NCI-H1436 treated with DMSO at 0.1 percent for 48 hours (cell line): ENCODE measurements around the gene MACROH2A1.

Experiments used
- DNase-seq: peaks from one replicate; lab custom pipeline; 2025; lab: John Stamatoyannopoulos, UW

MACROH2A1 gene

GRCh38 chr5:135396459-135397055 is 2.5 kb downstream of the MACROH2A1 start:
- no peak for DNase-seq

DNA sequence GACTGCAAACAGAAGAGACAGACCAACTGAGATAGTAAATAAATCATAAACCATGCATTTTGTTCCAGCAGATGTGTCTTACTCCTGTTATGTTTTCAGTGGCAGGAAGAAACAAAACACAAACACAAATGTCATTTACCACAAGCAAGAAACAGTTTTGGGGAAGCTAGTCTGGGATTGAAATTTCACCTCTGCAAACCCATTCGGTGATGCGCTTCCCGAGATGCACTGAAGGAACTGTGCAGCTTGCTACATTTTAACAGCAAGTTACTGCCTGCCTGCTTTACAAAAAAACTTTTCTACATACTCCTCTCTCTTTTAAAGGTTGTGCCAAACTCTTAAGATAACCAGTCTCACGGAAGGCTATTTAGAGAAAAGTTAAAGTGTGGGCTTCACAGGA is 3.2 kb downstream of the MACROH2A1 start:
- no peak for DNase-seq

DNA sequence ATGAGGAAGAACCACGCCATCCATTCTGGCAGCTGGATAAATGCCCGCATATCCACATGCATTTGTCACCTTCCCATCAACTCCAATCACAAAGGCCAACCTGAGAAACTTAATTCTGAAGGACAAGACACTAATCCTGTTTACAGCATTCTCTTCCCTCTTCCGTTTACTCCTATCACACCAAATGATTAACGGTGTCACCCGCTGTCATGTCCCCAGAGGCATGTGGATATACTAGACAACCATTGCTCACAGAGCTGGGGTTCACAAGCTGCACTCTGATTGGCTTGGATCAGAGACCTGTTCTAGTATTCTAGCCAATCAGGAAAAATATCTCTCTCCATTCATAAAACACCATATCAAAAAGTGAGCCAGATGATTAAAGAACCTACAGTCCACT is 3.6 kb downstream of the MACROH2A1 start:
- DNase-seq: no peak

GRCh38 chr5:135394095-135394494 is 4.9 kb downstream of the MACROH2A1 start:
- no peak for DNase-seq

DNA sequence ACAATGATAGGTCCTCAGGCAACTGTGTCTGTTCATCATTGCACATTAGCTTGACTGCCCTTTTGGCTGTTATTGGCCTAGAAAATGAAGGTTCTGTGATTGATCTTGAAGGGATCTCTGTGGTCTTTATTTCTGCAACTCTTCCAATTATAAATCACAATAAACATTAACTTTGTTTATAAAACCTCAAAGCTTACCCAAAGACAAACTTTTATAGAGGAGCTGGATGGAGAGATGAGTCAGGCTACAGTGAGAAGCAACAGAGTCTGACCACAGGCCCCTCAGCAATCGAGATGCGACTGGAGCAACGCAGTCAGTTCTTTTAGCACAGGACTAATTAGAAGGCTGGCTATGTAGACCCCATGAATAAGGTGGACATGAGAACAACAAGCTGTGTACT is 5.3 kb downstream of the MACROH2A1 start:
- no peak for DNase-seq

DNA sequence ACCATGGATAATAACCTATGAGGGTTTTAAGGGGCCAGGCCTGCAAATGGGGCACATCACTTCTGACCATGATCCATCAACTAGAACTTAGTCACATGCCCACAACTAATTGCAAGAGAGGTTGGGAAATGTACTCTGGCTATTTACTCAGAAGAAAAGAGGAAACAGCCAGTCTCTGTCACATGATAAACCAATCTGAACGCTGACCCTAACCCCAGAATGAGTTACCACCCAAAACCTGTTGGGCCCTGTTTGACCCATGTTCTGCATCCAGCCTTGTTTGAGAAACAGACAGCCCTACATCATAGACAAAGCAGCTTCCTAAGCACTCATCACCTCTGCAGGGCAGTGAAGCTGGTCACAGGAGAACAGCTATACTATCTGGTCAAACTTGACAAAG is 5.8 kb downstream of the MACROH2A1 start:
- no peak for DNase-seq

- no peak for DNase-seq
These were observed 6.8 kb downstream of the MACROH2A1 start for GRCh38 chr5:135392256-135392655.

- DNase-seq: no peak
These were observed 7.2 kb downstream of the MACROH2A1 start for GRCh38 chr5:135391869-135392255.

- no peak for DNase-seq
These were observed 7.7 kb downstream of the MACROH2A1 start for GRCh38 chr5:135391116-135391868.

GRCh38 chr5:135388860-135389435 is 10.1 kb downstream of the MACROH2A1 start:
- no peak for DNase-seq

DNA sequence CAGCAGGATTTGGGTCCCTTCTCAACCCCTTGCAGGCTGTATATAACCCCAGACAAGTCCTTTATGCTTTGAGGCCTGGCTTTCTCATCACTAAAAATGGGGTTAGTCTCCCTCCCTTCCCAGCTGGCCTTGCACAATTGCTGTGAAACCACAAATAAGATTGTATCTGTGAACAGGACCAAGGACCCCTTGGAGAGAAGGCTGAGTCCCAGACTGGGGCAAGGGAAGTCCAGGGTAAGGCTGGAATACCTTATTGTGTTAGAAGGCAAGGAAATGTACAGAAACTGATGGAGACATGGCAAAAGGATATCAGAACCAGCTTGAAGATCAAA is 11.4 kb downstream of the MACROH2A1 start:
- no peak for DNase-seq

DNA sequence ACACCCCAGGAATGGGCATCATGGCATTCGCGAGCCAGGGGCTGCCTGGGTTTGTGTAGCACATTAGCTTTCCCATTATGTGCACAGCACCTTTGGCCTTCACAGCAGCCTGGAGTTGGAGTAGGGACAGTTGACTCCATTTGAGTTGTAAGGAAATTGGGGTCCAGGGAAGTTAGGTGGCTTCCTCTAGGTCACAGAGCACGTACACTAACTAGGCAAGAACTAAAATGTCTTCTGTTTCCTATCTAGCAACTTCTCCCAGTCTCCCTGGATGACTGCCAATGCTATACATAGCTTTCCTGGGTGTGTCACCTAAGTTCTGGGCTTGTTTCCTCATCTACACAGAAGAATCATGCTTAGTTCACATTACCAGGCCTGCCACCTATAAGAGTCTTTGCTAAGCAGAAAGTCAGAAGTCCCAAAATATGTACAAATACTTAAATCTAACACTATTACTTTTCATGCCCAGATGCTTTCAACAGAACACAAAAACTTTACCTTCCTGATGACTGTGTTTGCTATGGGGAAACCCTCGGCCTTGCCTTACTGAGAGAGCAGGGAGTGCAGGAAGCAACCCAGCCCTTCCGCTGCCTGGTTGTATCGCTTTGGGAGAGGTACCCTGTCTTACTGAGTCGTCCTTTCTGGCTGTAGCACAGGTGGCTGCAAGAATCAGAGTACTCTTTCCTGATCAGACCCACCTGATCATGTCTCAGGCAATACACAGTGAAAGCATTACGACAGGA is 12.0 kb downstream of the MACROH2A1 start:
- DNase-seq: no peak

DNA sequence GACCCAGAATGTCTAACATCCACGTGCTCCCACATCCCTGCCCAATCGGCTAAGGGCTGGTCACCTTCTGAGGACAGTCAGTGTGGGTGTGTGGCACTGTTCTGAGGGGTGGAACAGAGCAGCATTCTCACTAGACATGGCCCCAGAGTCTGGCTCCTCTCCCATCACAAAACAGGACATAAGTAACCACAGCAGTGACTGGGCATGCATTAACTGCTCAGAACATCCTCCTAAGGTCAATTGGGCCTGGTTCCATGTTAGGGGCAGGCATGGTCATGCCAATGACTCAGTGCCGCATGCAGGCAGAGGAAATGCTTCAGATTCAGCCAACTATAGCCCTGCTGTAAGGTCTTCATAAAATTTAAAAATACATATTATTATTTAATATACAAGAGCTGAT is 12.9 kb downstream of the MACROH2A1 start:
- DNase-seq: no peak

- DNase-seq: no peak
These were observed 13.5 kb downstream of the MACROH2A1 start for GRCh38 chr5:135385576-135385975.

- DNase-seq: no peak
These were observed 14.1 kb downstream of the MACROH2A1 start for GRCh38 chr5:135384898-135385297.

DNA sequence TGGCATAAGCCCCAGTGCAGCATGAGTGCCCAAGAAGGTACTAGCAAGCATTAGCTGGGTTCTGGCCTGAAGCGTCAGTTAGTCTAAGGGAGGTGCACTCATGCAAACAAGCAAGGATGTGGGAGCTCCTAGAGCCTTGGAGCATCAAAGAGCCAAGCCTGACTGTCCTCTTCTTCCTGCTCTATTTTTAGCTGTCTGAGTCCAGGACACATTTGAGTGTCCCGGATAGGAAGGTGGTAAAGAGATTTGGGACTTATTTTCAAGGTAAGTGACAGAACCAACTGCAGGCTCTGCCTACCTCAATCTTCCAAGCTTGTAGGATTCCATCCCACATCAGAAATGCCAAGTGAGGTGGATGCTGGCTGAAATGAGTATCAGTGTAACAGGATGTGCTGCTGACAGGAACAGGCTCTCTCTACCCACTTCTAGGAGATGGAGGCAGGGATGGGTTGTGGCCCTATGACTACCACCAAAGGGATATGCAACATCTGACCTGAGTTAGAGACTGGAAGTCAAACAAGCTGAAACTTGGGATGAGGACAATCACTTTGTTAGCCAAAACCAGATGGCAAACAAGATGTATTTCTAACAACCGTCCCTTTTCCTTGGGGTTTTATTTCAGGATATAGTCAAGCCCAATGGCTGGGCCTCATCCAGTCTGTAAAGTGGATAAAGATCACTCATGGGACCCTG is 15.1 kb downstream of the MACROH2A1 start:
- no peak for DNase-seq

GRCh38 chr5:135382981-135383380 is 16.1 kb downstream of the MACROH2A1 start:
- no peak for DNase-seq

GRCh38 chr5:135382106-135382790 is 16.8 kb downstream of the MACROH2A1 start:
- DNase-seq: no peak

- no peak for DNase-seq
These were observed 19.9 kb downstream of the MACROH2A1 start for GRCh38 chr5:135379046-135379654.

- no peak for DNase-seq
These were observed 21.0 kb downstream of the MACROH2A1 start for GRCh38 chr5:135377751-135378680.
